Naive thymus-derived CD4-positive, alpha-beta T cell (primary cell): ENCODE results near the gene BTBD18. TPM values are rescaled to one million over a fixed set of nuclear protein-coding genes. Genes with fewer than 3 reads are reported as not detected.

ENCODE experiments used
- ATAC-seq: fragments of 150-1000 bp; cut with Tn5 transposase; 2 replicates; pipeline ENCODE4 v1.10.0; 2021; ENCODE audit warnings: mild to moderate bottlenecking, moderate library complexity
- CTCF ChIA-PET: fragments of 350-600 bp; sonication (Branson Sonifier 250); formaldehyde crosslinking; loops from one replicate; lab custom pipeline; 2021; ENCODE audit warnings: antibody characterized with exemption; lab: Charles Lee
- POLR2A ChIA-PET: fragments of 350-600 bp; sonication (Branson Sonifier 250); formaldehyde crosslinking; loops from one replicate; lab custom pipeline; 2021; ENCODE audit warnings: antibody characterized with exemption, inconsistent platforms; lab: Charles Lee
- DNase-seq, 9 donors: peaks; one replicate each; pipeline versions ENCODE4 v3.0.0 to v3.0.0-alpha.2; 2020 to 2022; ENCODE audit warnings: mixed read lengths in 1 of 9
- H3K27ac ChIP-seq: one replicate; pipeline ENCODE4 v1.7.0; 2013; ENCODE audit warnings: mild to moderate bottlenecking, low read depth, low read length, moderate library complexity
- H3K27me3 ChIP-seq, 2 donors: one replicate each; pipeline ENCODE4 v1.7.0; 2013; ENCODE audit warnings: low read length in 2 of 2, mild to moderate bottlenecking in 2 of 2, moderate library complexity in 2 of 2; ENCODE audit not compliant: control insufficient read depth in 2 of 2, insufficient read depth in 2 of 2
- H3K36me3 ChIP-seq, 3 experiments: 1 replicate in 2 of 3; 2 replicates in 1 of 3; pipeline ENCODE4 v1.7.0; 2013; ENCODE audit warnings: low read length in 3 of 3, mild to moderate bottlenecking in 3 of 3, moderate library complexity in 1 of 3; ENCODE audit not compliant: insufficient read depth in 3 of 3, control insufficient read depth in 2 of 3
- H3K4me1 ChIP-seq, 2 donors: one replicate each; pipeline ENCODE4 v1.7.0; 2013; ENCODE audit warnings: low read length in 2 of 2, mild to moderate bottlenecking in 2 of 2, moderate library complexity in 1 of 2; ENCODE audit not compliant: control insufficient read depth in 2 of 2, insufficient read depth in 2 of 2
- H3K4me3 ChIP-seq: 2 replicates; pipeline ENCODE4 v1.7.0; 2013; ENCODE audit warnings: mild to moderate bottlenecking, low read length
- H3K9me3 ChIP-seq, 3 experiments: 1 replicate in 2 of 3; 2 replicates in 1 of 3; pipeline ENCODE4 v1.7.0; 2013; ENCODE audit warnings: low read length in 3 of 3; ENCODE audit not compliant: control insufficient read depth in 2 of 3
- H3K27ac Mint-ChIP-seq, 9 donors: one replicate each; pipeline ENCODE4 v1.8.0; 2020 to 2022; ENCODE audit warnings: mixed read lengths in 9 of 9, mild to moderate bottlenecking in 8 of 9, moderate library complexity in 5 of 9, inconsistent platforms in 2 of 9
- H3K27me3 Mint-ChIP-seq, 5 donors: one replicate each; pipeline ENCODE4 v1.8.0; 2021 to 2022; ENCODE audit warnings: mixed read lengths in 5 of 5, mild to moderate bottlenecking in 1 of 5
- H3K36me3 Mint-ChIP-seq, 5 donors: one replicate each; pipeline ENCODE4 v1.8.0; 2020 to 2022; ENCODE audit warnings: mixed read lengths in 5 of 5, mild to moderate bottlenecking in 3 of 5, inconsistent platforms in 1 of 5
- H3K4me1 Mint-ChIP-seq, 7 donors: one replicate each; pipeline ENCODE4 v1.8.0; 2020 to 2022; ENCODE audit warnings: mixed read lengths in 7 of 7, mild to moderate bottlenecking in 3 of 7, inconsistent platforms in 1 of 7
- H3K4me3 Mint-ChIP-seq, 10 donors: one replicate each; pipeline ENCODE4 v1.8.0; 2020 to 2022; ENCODE audit warnings: mild to moderate bottlenecking in 10 of 10, mixed read lengths in 10 of 10, moderate library complexity in 6 of 10, inconsistent platforms in 2 of 10
- H3K9me3 Mint-ChIP-seq, 11 donors: one replicate each; pipeline ENCODE4 v1.8.0; 2020 to 2022; ENCODE audit warnings: mixed read lengths in 11 of 11, mild to moderate bottlenecking in 4 of 11, inconsistent platforms in 1 of 11, moderate library complexity in 1 of 11
- intact Hi-C, 2 donors: fragments of 100-400 bp; cut with micrococcal nuclease; formaldehyde crosslinking; loops; one replicate each; pipeline ENCODE4 v1.15.1; 2023
- polyA plus RNA-seq, 2 donors: library from polyadenylated mRNA; unstranded; fragments of 300-500 nt; fragmentation: Illumina TruSeq; gene quantifications; one replicate each; pipeline ENCODE4 v1.2.3, GENCODE V29; 2021
- total RNA-seq, 6 experiments: library from RNA in 5 of 6; stranded (reverse) in 5 of 6; gene quantifications; 1 replicate in 5 of 6; 2 replicates in 1 of 6; pipeline ENCODE4 v1.2.3 and lab custom pipeline; 2021 to 2026

The BTBD18 gene
- not detected for total RNA-seq
- polyA plus RNA-seq: under 1 TPM; 0.56 to 0.95 TPM
- not detected for total RNA-seq (lab: John Stamatoyannopoulos, UW)

DNA sequence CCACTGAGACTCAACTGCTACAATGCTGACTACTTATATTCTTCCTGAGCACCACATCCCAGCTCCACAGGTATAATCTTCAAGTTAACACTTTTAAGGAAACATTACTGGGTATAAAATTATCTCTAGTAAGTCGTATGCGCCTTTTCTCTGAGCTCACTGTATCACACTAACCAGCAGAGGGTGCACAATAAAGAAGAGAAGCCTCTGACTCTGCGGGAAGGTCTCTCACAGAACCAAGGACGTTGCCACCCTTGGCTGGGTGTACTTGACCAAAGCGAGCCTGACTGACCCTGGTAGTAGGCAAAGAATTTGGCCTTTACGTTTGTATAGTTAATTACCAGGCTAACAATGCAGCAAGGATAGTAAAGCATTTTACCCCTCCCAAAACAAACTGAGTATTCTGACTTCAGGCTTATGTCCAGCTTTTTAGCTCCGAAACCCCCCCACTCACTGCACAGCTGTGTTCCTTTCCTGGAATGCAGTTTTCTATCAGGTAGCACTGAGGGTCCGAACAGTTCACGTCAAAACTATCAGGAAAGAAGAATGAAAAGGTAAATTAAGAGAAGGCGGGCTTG lies at the start of gene BTBD18:
Gene BTBD18 (minus strand): TSS at position 144 of the 578 bp plus-strand sequence. CDS start 631 bp downstream, outside the sequence.
- no peaks in the 10 kb centered on the region for H3K27me3 ChIP-seq
- intact Hi-C loops: loop anchor here (1.0 kb wide), 1 partner anchor 49 kb away; no protein-coding TSS in a partner anchor
- H3K9me3 ChIP-seq: no peaks in the 10 kb centered on the region
- peak within 1 kb of the TSS in 8 of 9 donors; percentile 48 to 86 (median 67) for H3K27ac Mint-ChIP-seq
- ChIA-PET CTCF (interaction anchor here (0.6 to 3.5 kb wide), 3 partner anchors 49 to 1442 kb away, joined by 3 to 30 read pairs (median 3); no protein-coding TSS in a partner anchor), POLR2A (interaction anchor here (0.6 to 1.8 kb wide), 6 partner anchors 10 to 772 kb away, joined by 3 to 7 read pairs (median 5); partner anchors contain the start of gene SELENOH)
- H3K9me3 Mint-ChIP-seq: no peaks in the 10 kb centered on the region
- DNase-seq: peak in 3 of 9 donors; percentile 9 to 17 (median 14)
- H3K4me1 Mint-ChIP-seq: peaks cover 2 to 27% (median 24%) of the 10 kb centered on the region in 7 donors
- no peak within 1 kb of the TSS for H3K27ac ChIP-seq
- ATAC-seq: peak; percentile 59
- H3K36me3 ChIP-seq: peaks cover 0 to 4% (median 0%) of the 10 kb centered on the region in 3 experiments
- H3K4me3 ChIP-seq: no peak within 1 kb of the TSS
- H3K27me3 Mint-ChIP-seq: no peaks in the 10 kb centered on the region
- H3K36me3 Mint-ChIP-seq: peaks cover 0 to 11% (median 9%) of the 10 kb centered on the region in 5 donors
- H3K4me1 ChIP-seq: peaks cover 0 to 3% of the 10 kb centered on the region in 2 donors
- H3K4me3 Mint-ChIP-seq: no peak within 1 kb of the TSS

DNA sequence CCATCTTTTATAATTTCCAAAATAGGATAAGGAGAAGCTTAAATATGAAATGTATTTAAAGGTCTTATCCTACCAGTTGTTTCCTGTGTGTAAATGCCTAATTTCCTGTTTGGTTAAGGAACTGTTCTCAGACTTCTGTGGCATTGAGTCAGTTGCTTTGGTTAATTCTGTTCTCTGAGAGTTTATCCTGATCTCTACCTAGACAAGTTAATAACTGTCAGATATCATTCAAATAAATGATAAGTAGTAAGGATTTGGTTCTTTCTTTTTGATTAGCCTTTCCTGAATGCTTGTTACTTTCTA lies 49.5 kb upstream of the BTBD18 start:
- intact Hi-C loops: loop anchor here (2.0 to 5.0 kb wide), 2 partner anchors 724 to 926 kb away; no protein-coding TSS in a partner anchor
- ChIA-PET POLR2A (interaction anchor here (1.0 to 2.3 kb wide), 7 partner anchors 10 to 233 kb away, joined by 3 to 26 read pairs (median 5); partner anchors contain the start of genes BTBD18, MED19, SELENOH and TMX2), CTCF (interaction anchor here (0.7 to 3.1 kb wide), 34 partner anchors 9 to 723 kb away, joined by 3 to 30 read pairs (median 4); partner anchors contain the start of genes BTBD18, CTNND1, SELENOH and UBE2L6)
- H3K27me3 ChIP-seq: no peaks in the 10 kb centered on the region
- peaks cover 0 to 26% (median 0%) of the 10 kb centered on the region in 3 experiments for H3K36me3 ChIP-seq
- Mint-ChIP-seq H3K4me1 (peaks cover 22 to 40% (median 30%) of the 10 kb centered on the region in 7 donors), H3K27me3 (no peaks in the 10 kb centered on the region), H3K27ac (peak overlapping the region in 6 of 9 donors; percentile 43 to 92 (median 82)), H3K4me3 (peak overlapping the region in 3 of 10 donors; percentile 47 to 57 (median 53)), H3K9me3 (no peaks in the 10 kb centered on the region), H3K36me3 (peaks cover 13 to 37% (median 18%) of the 10 kb centered on the region in 5 donors)
- H3K4me1 ChIP-seq: peaks cover 8 to 10% of the 10 kb centered on the region in 2 donors
- H3K27ac ChIP-seq: peak overlapping the region; percentile 39
- ATAC-seq: peak; percentile 18
- no peak overlapping the region for H3K4me3 ChIP-seq
- DNase-seq: peak in 1 of 9 donors; percentile 13
- H3K9me3 ChIP-seq: no peaks in the 10 kb centered on the region

DNA sequence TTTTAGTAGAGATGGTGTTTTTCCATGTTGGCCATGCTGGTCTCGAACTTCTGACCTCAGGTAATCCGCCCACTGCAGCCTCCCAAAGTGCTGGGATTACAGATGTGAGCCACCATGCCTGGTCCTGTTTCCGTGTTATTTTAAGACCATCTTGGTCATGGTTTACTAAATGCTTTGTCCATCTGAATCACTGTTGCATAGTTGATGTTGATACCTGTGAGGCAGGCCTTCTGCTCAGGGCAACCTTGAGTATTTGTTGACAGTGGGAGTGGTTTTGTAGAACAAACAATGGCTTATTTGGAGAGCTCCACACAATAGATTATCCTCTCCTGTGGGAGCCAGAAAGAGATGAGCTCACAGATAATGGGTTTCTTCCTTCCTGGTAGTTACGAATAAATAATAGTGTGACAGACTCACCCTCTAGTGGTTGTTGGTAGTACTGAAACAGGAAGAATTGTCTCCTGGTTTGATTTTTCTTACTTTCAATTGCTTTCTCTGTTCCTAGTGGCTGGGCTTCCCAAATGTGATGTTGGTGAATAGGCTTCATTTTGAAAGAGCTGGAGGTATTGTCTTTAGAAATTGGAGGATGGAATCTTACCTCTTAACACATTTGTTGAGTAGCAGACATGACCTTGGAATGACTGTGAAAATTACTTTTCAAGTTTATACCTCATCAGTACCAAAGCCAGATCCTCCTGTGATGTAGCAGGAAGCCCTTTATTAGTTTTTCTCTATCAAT lies 49.0 kb upstream of the BTBD18 start:
- Histone ChIP-seq H3K4me3 (no peak overlapping the region), H3K4me1 (peaks cover 8 to 10% of the 10 kb centered on the region in 2 donors), H3K9me3 (no peaks in the 10 kb centered on the region), H3K27ac (peak overlapping the region; percentile 39), H3K36me3 (peaks cover 0 to 22% (median 0%) of the 10 kb centered on the region in 3 experiments), H3K27me3 (no peaks in the 10 kb centered on the region)
- DNase-seq: peak in 7 of 9 donors; percentile 46 to 70 (median 64)
- intact Hi-C loops: loop anchor here (1.0 to 5.0 kb wide), 15 partner anchors 8 to 927 kb away; partner anchors contain the start of genes BTBD18 (in 2 of the 2), MED19 (in 2 of the 2), SELENOH (in 2 of the 2) and TMX2 (in 2 of the 2)
- Mint-ChIP-seq H3K9me3 (no peaks in the 10 kb centered on the region), H3K36me3 (peaks cover 12 to 35% (median 15%) of the 10 kb centered on the region in 5 donors), H3K4me1 (peaks cover 22 to 40% (median 30%) of the 10 kb centered on the region in 7 donors), H3K27ac (peak overlapping the region; percentile 42 to 92 (median 80)), H3K4me3 (peak overlapping the region in 6 of 10 donors; percentile 33 to 57 (median 54)), H3K27me3 (no peaks in the 10 kb centered on the region)
- ChIA-PET POLR2A (interaction anchor here (0.6 to 2.3 kb wide), 8 partner anchors 9 to 233 kb away, joined by 3 to 26 read pairs (median 6); partner anchors contain the start of genes BTBD18, MED19, SELENOH and TMX2), CTCF (interaction anchor here (0.6 to 3.1 kb wide), 45 partner anchors 9 to 856 kb away, joined by 3 to 30 read pairs (median 4); partner anchors contain the start of genes BTBD18, CTNND1, SELENOH and UBE2L6)
- ATAC-seq: peak; percentile 93

GRCh38 chr11:57798905-57799559 lies 47.4 kb upstream of the BTBD18 start:
- ATAC-seq (peak; percentile 57), DNase-seq (no peak)
- H3K9me3 ChIP-seq: no peaks in the 10 kb centered on the region
- intact Hi-C loops: loop anchor here in 1 of 2 donors (10.0 kb wide), 1 partner anchor 304 kb away; no protein-coding TSS in a partner anchor
- Mint-ChIP-seq H3K36me3 (peaks cover 3 to 26% (median 14%) of the 10 kb centered on the region in 5 donors), H3K4me3 (no peak overlapping the region), H3K27me3 (no peaks in the 10 kb centered on the region), H3K9me3 (no peaks in the 10 kb centered on the region), H3K4me1 (peaks cover 24 to 48% (median 37%) of the 10 kb centered on the region in 7 donors), H3K27ac (peak overlapping the region; percentile 59 to 92 (median 73))
- peaks cover 8 to 11% of the 10 kb centered on the region in 2 donors for H3K4me1 ChIP-seq
- ChIA-PET CTCF (interaction anchor here (0.9 to 3.1 kb wide), 7 partner anchors 48 to 231 kb away, joined by 3 to 30 read pairs (median 9); partner anchors contain the start of genes BTBD18, SELENOH and UBE2L6), POLR2A (interaction anchor here (0.6 to 2.0 kb wide), 4 partner anchors 57 to 231 kb away, joined by 3 to 10 read pairs (median 4); partner anchors contain the start of gene SELENOH)
- H3K27me3 ChIP-seq: no peaks in the 10 kb centered on the region
- H3K4me3 ChIP-seq: no peak overlapping the region
- peak overlapping the region; percentile 47 for H3K27ac ChIP-seq
- peaks cover 0 to 11% (median 0%) of the 10 kb centered on the region in 3 experiments for H3K36me3 ChIP-seq

DNA sequence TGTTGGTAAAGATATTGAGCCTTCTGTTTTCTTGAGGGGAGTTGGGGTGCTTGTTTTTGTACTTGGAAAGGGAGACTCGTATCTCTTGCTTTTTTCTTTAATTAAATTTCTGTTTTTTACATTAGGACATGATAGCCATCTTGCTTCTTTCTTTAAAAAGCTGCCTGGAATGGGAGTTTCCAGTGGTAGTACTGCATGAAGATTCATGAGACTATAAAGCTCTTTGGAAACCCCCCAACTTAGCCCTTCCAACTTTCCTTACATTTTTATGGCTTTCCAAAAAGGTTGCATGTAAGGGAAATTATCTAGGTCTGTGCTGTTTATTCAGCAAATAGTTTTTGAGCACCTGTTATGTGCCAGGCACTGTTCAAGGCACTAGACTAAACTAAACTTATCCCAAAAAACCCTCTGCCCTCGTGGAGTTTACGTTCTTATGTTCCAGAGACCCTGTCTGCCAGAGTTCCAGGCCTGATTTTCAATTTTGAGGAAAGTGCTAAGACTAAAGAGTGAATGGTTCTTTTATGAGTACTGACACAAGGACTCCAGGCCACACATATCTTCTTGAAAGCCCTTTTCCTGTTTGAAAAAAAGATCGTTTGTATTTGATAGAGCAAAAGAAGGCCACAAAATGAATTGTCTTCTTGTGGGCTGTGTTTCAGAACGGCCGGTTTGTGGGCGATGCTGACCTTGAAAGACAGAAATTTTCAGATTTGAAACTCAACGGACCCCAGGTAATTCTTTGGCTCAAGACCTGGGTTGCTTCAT lies 41.9 kb upstream of the BTBD18 start:
- no peak for ATAC-seq
- H3K4me1 Mint-ChIP-seq: peaks cover 34 to 54% (median 45%) of the 10 kb centered on the region in 7 donors
- H3K4me3 ChIP-seq: peak overlapping the region; percentile 15
- no peaks in the 10 kb centered on the region for H3K9me3 ChIP-seq
- H3K27ac Mint-ChIP-seq: peak overlapping the region; percentile 84 to 99 (median 99)
- peaks cover 0 to 5% (median 0%) of the 10 kb centered on the region in 3 experiments for H3K36me3 ChIP-seq
- peaks cover 21 to 29% of the 10 kb centered on the region in 2 donors for H3K4me1 ChIP-seq
- no peaks in the 10 kb centered on the region for H3K27me3 ChIP-seq
- no peak for DNase-seq
- peak overlapping the region; percentile 55 to 88 (median 77) for H3K4me3 Mint-ChIP-seq
- peaks cover 0 to 22% (median 8%) of the 10 kb centered on the region in 5 donors for H3K36me3 Mint-ChIP-seq
- no peaks in the 10 kb centered on the region for H3K9me3 Mint-ChIP-seq
- peak overlapping the region; percentile 83 for H3K27ac ChIP-seq
- ChIA-PET POLR2A (interaction anchor here (0.6 to 0.9 kb wide), 4 partner anchors 42 to 1767 kb away, joined by 3 to 4 read pairs (median 3); partner anchors contain the start of genes BTBD18 and SELENOH), CTCF (interaction anchor here (1.6 kb wide), 1 partner anchor 31 kb away, joined by 3 read pairs; no protein-coding TSS in a partner anchor)
- intact Hi-C loops: loop anchor here (2.0 to 10.0 kb wide), 6 partner anchors 227 to 731 kb away; partner anchors contain the start of genes UBE2L6 (in 2 of the 2), P2RX3 (in 1 of the 2), SLC43A3 (in 1 of the 2) and SSRP1 (in 1 of the 2)
- H3K27me3 Mint-ChIP-seq: peaks cover 0 to 2% (median 0%) of the 10 kb centered on the region in 5 donors
